Measurements from ENCODE around the gene FHOD3.

- TF ChIP-seq CTCF (IDR thresholded peaks at IDR 0.05), result no peak
- TF ChIP-seq POLR2A (IDR thresholded peaks at IDR 0.05), result no peak
Observed at GRCh38 chr18:36665952-36666351, 368.4 kb downstream of the FHOD3 start.
